A549 (cell line): ENCODE data around the gene PIK3R1.

Experiments
- CHD2 ChIP-seq: fragments of 150-350 bp; IDR thresholded peaks from 2 replicates; pipeline ENCODE4 v1.6.1; 2014; ENCODE audit warnings: low read length; ENCODE audit not compliant: partially characterized antibody
- HMGXB4 ChIP-seq: fragments of 250-450 bp; sonication (Bioruptor Pico); IDR thresholded peaks from 2 replicates; pipeline ENCODE4 v1.5.0; 2021; ENCODE audit warnings: mild to moderate bottlenecking, moderate library complexity, borderline replicate concordance
- POLR2A ChIP-seq: IDR thresholded peaks from 2 replicates; pipeline ENCODE4 v1.6.1; 2012; ENCODE audit warnings: mild to moderate bottlenecking, low read length
- RAD21 ChIP-seq, 2 experiments: fragments of >200 bp in 1 of 2; sonication (Bioruptor Twin) in 1 of 2; formaldehyde crosslinking in 1 of 2; IDR thresholded peaks in 1 of 2; conservative IDR thresholded peaks in 1 of 2; 2 replicates in 1 of 2; 3 replicates in 1 of 2; pipeline ENCODE4 v1.6.1; 2012 to 2018; ENCODE audit warnings: inconsistent platforms in 1 of 2
- TF ChIP-seq, protein P1 (sequence below): fragments of >200 bp; sonication (Bioruptor Twin); formaldehyde crosslinking; IDR thresholded peaks from 3 replicates; pipeline ENCODE4 v1.5.1; 2016
- TF ChIP-seq, protein P2 (sequence below): fragments of 200-600 bp; sonication (generic); IDR thresholded peaks from 2 replicates; pipeline ENCODE4 v1.6.1; 2016; ENCODE audit warnings: antibody characterized with exemption, mild to moderate bottlenecking, moderate library complexity

GRCh38 chr5:68180121-68181038 lies 35.2 kb upstream of the PIK3R1 start:
- TF ChIP-seq, protein P1, sequence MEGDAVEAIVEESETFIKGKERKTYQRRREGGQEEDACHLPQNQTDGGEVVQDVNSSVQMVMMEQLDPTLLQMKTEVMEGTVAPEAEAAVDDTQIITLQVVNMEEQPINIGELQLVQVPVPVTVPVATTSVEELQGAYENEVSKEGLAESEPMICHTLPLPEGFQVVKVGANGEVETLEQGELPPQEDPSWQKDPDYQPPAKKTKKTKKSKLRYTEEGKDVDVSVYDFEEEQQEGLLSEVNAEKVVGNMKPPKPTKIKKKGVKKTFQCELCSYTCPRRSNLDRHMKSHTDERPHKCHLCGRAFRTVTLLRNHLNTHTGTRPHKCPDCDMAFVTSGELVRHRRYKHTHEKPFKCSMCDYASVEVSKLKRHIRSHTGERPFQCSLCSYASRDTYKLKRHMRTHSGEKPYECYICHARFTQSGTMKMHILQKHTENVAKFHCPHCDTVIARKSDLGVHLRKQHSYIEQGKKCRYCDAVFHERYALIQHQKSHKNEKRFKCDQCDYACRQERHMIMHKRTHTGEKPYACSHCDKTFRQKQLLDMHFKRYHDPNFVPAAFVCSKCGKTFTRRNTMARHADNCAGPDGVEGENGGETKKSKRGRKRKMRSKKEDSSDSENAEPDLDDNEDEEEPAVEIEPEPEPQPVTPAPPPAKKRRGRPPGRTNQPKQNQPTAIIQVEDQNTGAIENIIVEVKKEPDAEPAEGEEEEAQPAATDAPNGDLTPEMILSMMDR, result no peak
- TF ChIP-seq POLR2A (no peak), RAD21 (conservative IDR thresholded peaks at IDR 0.05 in 1 of 2, IDR thresholded peaks at IDR 0.05 in 1 of 2) (no peak), HMGXB4 (no peak), CHD2 (no peak)
- TF ChIP-seq, protein P2, sequence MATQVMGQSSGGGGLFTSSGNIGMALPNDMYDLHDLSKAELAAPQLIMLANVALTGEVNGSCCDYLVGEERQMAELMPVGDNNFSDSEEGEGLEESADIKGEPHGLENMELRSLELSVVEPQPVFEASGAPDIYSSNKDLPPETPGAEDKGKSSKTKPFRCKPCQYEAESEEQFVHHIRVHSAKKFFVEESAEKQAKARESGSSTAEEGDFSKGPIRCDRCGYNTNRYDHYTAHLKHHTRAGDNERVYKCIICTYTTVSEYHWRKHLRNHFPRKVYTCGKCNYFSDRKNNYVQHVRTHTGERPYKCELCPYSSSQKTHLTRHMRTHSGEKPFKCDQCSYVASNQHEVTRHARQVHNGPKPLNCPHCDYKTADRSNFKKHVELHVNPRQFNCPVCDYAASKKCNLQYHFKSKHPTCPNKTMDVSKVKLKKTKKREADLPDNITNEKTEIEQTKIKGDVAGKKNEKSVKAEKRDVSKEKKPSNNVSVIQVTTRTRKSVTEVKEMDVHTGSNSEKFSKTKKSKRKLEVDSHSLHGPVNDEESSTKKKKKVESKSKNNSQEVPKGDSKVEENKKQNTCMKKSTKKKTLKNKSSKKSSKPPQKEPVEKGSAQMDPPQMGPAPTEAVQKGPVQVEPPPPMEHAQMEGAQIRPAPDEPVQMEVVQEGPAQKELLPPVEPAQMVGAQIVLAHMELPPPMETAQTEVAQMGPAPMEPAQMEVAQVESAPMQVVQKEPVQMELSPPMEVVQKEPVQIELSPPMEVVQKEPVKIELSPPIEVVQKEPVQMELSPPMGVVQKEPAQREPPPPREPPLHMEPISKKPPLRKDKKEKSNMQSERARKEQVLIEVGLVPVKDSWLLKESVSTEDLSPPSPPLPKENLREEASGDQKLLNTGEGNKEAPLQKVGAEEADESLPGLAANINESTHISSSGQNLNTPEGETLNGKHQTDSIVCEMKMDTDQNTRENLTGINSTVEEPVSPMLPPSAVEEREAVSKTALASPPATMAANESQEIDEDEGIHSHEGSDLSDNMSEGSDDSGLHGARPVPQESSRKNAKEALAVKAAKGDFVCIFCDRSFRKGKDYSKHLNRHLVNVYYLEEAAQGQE, result no peak
